B cell (primary cell): ENCODE results near the gene PTPN13. TPM values are rescaled to one million over a fixed set of nuclear protein-coding genes. Genes with fewer than 3 reads are reported as not detected.

Source experiments
- ATAC-seq: fragments of 200-7000 bp; cut with Tn5 transposase; one replicate; pipeline ENCODE4 v1.10.0; 2021; ENCODE audit warnings: low read depth, mild to moderate bottlenecking, moderate number of reproducible peaks, moderate library complexity
- CTCF ChIA-PET: fragments of 350-600 bp; sonication (Branson Sonifier 250); formaldehyde crosslinking; loops from one replicate; lab custom pipeline; 2021; ENCODE audit warnings: antibody characterized with exemption, inconsistent platforms; lab: Charles Lee
- POLR2A ChIA-PET: fragments of 350-600 bp; sonication (Branson Sonifier 250); formaldehyde crosslinking; loops from one replicate; lab custom pipeline; 2021; ENCODE audit warnings: antibody characterized with exemption; lab: Charles Lee
- DNase-seq: peaks from one replicate; pipeline ENCODE4 v3.0.0; 2013
- H2AFZ ChIP-seq: 2 replicates; pipeline ENCODE4 v1.6.1; 2012; ENCODE audit warnings: mild to moderate bottlenecking, low read depth, low read length; ENCODE audit not compliant: insufficient read depth, poor library complexity, severe bottlenecking
- H3K27ac ChIP-seq, 2 donors: 1 replicate in 1 of 2; 2 replicates in 1 of 2; pipeline ENCODE4 v1.5.1; 2012 to 2013; ENCODE audit warnings: low read length in 2 of 2, mild to moderate bottlenecking in 2 of 2, moderate library complexity in 1 of 2
- H3K27me3 ChIP-seq, 4 experiments: fragments of 200-600 bp in 1 of 4; sonication (generic) in 1 of 4; replicated peaks in 1 of 4; 1 replicate in 2 of 4; 2 replicates in 2 of 4; pipeline versions ENCODE4 v1.6.1 to v1.7.0; 2013 to 2016; ENCODE audit warnings: low read length in 3 of 4, mild to moderate bottlenecking in 2 of 4, mixed read lengths in 1 of 4, moderate library complexity in 1 of 4; ENCODE audit not compliant: insufficient read depth in 4 of 4, control insufficient read depth in 3 of 4; ENCODE audit errors: control extremely low read depth in 1 of 4
- H3K36me3 ChIP-seq, 2 experiments: replicated peaks in 1 of 2; 1 replicate in 1 of 2; 2 replicates in 1 of 2; pipeline versions ENCODE4 v1.6.1 to v1.7.1; 2013; ENCODE audit warnings: low read length in 1 of 2; ENCODE audit not compliant: insufficient read depth in 2 of 2, control insufficient read depth in 1 of 2; ENCODE audit errors: control extremely low read depth in 1 of 2, extremely low read depth in 1 of 2
- H3K4me1 ChIP-seq, 2 donors: fragments of 200-600 bp in 1 of 2; sonication (generic) in 1 of 2; 1 replicate in 1 of 2; 2 replicates in 1 of 2; pipeline versions ENCODE4 v1.5.1 to v1.6.1; 2013 to 2017; ENCODE audit warnings: low read length in 2 of 2; ENCODE audit not compliant: control insufficient read depth in 2 of 2, insufficient read depth in 2 of 2
- H3K4me2 ChIP-seq: replicated peaks from 2 replicates; pipeline ENCODE3; 2012; ENCODE audit warnings: mild to moderate bottlenecking, low read depth, low read length; ENCODE audit not compliant: poor library complexity, severe bottlenecking
- H3K4me3 ChIP-seq, 5 experiments: fragments of 200-600 bp in 1 of 5; sonication (generic) in 1 of 5; 1 replicate in 3 of 5; 2 replicates in 2 of 5; pipeline versions ENCODE4 v1.5.1 to v1.7.0; 2011 to 2016; ENCODE audit warnings: low read length in 4 of 5, mild to moderate bottlenecking in 4 of 5, low read depth in 2 of 5, control low read depth in 1 of 5, moderate library complexity in 1 of 5; ENCODE audit not compliant: insufficient read depth in 1 of 5; ENCODE audit errors: control extremely low read depth in 1 of 5, extremely low read depth in 1 of 5
- H3K79me2 ChIP-seq: fragments of 200-600 bp; sonication (generic); one replicate; pipeline ENCODE4 v1.6.0; 2016; ENCODE audit warnings: low read length; ENCODE audit not compliant: control insufficient read depth, insufficient read depth
- H3K9ac ChIP-seq: fragments of 200-600 bp; sonication (generic); 2 replicates; pipeline ENCODE4 v1.6.1; 2017; ENCODE audit warnings: mild to moderate bottlenecking, low read length, moderate library complexity
- H3K9me3 ChIP-seq, 3 donors: one replicate each; pipeline versions ENCODE4 v1.6.1 to v1.7.1; 2013; ENCODE audit warnings: low read length in 2 of 3; ENCODE audit not compliant: control insufficient read depth in 2 of 3, insufficient read depth in 1 of 3; ENCODE audit errors: control extremely low read depth in 1 of 3
- H4K20me1 ChIP-seq: 2 replicates; pipeline ENCODE4 v1.6.0; 2012; ENCODE audit warnings: mild to moderate bottlenecking, low read length; ENCODE audit not compliant: insufficient read depth, control insufficient read depth, poor library complexity, severe bottlenecking
- H3K27ac Mint-ChIP-seq: one replicate; pipeline ENCODE4 v1.8.0; 2021; ENCODE audit warnings: mixed read lengths
- H3K27me3 Mint-ChIP-seq: one replicate; pipeline ENCODE4 v1.8.0; 2021; ENCODE audit warnings: mixed read lengths
- H3K4me1 Mint-ChIP-seq: one replicate; pipeline ENCODE4 v1.8.0; 2021; ENCODE audit warnings: mixed read lengths
- H3K4me3 Mint-ChIP-seq: one replicate; pipeline ENCODE4 v1.8.0; 2021; ENCODE audit warnings: mixed read lengths
- H3K9me3 Mint-ChIP-seq: one replicate; pipeline ENCODE4 v1.8.0; 2022; ENCODE audit warnings: mixed read lengths; ENCODE audit not compliant: insufficient read depth
- EZH2 ChIP-seq: IDR thresholded peaks from 2 replicates; pipeline ENCODE4 v1.6.1; 2012; ENCODE audit warnings: borderline replicate concordance, low read depth, mild to moderate bottlenecking, moderate library complexity, low read length; ENCODE audit not compliant: insufficient read depth, poor library complexity, severe bottlenecking
- WGBS: methylation state at CpG from one replicate; pipeline ENCODE4 v1.1.5; 2013; ENCODE audit warnings: missing lambda C conversion rate; ENCODE audit not compliant: insufficient coverage; 5-methylcytosine and 5-hydroxymethylcytosine counted together
- intact Hi-C: fragments of 100-400 bp; cut with micrococcal nuclease; formaldehyde crosslinking; loops from one replicate; pipeline ENCODE4 v1.10.0; 2022
- polyA plus RNA-seq: library from polyadenylated mRNA; depleted of rRNA; stranded (reverse); fragments of >200 nt; gene quantifications from 2 replicates; pipeline ENCODE4 v1.2.3, GENCODE V29; 2012
- total RNA-seq, 2 donors: library from RNA; stranded (reverse); fragments of 120-200 nt in 1 of 2; gene quantifications; 1 replicate in 1 of 2; 2 replicates in 1 of 2; pipeline versions ENCODE4 v1.2.3 to v1.2.4, GENCODE V29; 2013 to 2022
- TF ChIP-seq, protein P1 (sequence below): fragments of 200-600 bp; IDR thresholded peaks from one replicate; pipeline ENCODE4 v1.8.0; 2022; ENCODE audit warnings: antibody characterized with exemption, mild to moderate bottlenecking

The PTPN13 gene
- total and polyA plus RNA-seq, 2 donors (not counting 1 experiment from before 2014, with no cell fraction given) = 0.91 TPM; not detected in 1

DNA sequence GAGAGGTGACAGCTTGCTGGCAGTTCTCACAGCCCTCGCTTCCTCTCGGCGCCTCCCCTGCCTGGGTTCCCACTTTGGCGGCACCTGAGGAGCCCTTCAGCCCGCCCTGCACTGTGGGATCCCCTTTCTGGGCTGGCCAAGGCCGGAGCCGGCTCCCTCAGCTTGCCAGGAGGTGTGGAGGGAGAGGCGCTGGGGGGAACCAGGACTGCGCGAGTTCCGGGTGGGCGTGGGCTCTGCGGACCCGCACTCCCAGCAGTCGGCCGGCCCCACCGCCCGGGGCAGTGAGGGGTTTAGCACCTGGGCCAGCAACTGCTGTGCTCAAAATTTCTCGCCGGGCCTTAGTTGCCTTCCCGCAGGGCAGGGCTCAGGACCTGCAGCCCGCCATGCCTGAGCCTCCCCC lies 47.0 kb upstream of the PTPN13 start:
- H3K9me3 Mint-ChIP-seq = no peaks in the 10 kb centered on the region
- Histone ChIP-seq H3K4me1 (no peaks in the 10 kb centered on the region), H3K9me3 (peaks cover 0 to 17% (median 0%) of the 10 kb centered on the region in 3 donors), H3K9ac (no peak overlapping the region), H3K27ac (no peak overlapping the region), H3K79me2 (no peaks in the 10 kb centered on the region), H3K4me2 (no peak overlapping the region), H3K36me3 (no peaks in the 10 kb centered on the region), H3K27me3 (peaks cover 0 to 6% (median 0%) of the 10 kb centered on the region in 4 experiments), H3K4me3 (no peak overlapping the region), H4K20me1 (no peaks in the 10 kb centered on the region), H2AFZ (no peak overlapping the region)
- no peak overlapping the region for H3K4me3 Mint-ChIP-seq
- WGBS = 95% methylated on average over 22 of the region's 22 CpGs
- ATAC-seq (no peak), DNase-seq (no peak)
- CTCF ChIA-PET = no interaction called here
- intact Hi-C loops = no loop called here
- no peak for TF ChIP-seq EZH2
- TF ChIP-seq, protein P1, sequence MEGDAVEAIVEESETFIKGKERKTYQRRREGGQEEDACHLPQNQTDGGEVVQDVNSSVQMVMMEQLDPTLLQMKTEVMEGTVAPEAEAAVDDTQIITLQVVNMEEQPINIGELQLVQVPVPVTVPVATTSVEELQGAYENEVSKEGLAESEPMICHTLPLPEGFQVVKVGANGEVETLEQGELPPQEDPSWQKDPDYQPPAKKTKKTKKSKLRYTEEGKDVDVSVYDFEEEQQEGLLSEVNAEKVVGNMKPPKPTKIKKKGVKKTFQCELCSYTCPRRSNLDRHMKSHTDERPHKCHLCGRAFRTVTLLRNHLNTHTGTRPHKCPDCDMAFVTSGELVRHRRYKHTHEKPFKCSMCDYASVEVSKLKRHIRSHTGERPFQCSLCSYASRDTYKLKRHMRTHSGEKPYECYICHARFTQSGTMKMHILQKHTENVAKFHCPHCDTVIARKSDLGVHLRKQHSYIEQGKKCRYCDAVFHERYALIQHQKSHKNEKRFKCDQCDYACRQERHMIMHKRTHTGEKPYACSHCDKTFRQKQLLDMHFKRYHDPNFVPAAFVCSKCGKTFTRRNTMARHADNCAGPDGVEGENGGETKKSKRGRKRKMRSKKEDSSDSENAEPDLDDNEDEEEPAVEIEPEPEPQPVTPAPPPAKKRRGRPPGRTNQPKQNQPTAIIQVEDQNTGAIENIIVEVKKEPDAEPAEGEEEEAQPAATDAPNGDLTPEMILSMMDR = no peak
- no peak overlapping the region for H3K27ac Mint-ChIP-seq
- no peaks in the 10 kb centered on the region for H3K4me1 Mint-ChIP-seq
- POLR2A ChIA-PET = no interaction called here
- H3K27me3 Mint-ChIP-seq = peaks cover 20% of the 10 kb centered on the region

DNA sequence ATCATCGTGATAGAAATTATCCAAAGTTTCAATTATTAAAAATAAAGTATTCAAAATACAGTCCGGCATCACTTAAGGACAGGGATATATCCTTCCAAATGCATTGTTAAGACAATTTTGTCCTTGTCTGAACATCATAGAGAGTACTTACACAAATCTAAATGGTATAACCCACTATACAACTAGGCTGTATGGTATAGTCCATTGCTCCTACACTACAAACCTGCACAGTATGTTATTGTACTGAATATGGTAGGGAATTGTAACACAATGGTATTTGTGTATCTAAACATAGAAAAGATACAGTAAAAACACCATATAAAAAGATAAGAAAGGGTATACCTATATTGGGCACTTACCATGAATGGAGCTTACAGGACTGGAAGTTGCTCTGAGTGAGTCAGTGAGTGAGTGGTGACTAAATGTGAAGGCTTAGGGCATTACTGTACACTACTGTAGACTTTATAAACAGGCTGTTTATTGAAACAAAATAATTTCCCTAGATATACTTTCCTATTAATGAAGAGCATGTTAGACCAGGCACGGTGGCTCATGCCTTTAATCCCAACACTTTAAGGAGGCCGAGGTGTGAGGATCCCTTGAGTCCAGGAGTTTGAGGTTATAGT lies 44.8 kb upstream of the PTPN13 start:
- Histone ChIP-seq H3K4me3 (no peak overlapping the region), H3K36me3 (no peaks in the 10 kb centered on the region), H3K4me1 (no peaks in the 10 kb centered on the region), H3K27me3 (peaks cover 0 to 3% (median 0%) of the 10 kb centered on the region in 4 experiments), H3K9ac (no peak overlapping the region), H3K9me3 (peaks cover 0 to 17% (median 0%) of the 10 kb centered on the region in 3 donors), H4K20me1 (no peaks in the 10 kb centered on the region), H2AFZ (no peak overlapping the region), H3K79me2 (no peaks in the 10 kb centered on the region), H3K4me2 (no peak overlapping the region), H3K27ac (no peak overlapping the region)
- Mint-ChIP-seq H3K27me3 (peaks cover 23% of the 10 kb centered on the region), H3K4me3 (no peak overlapping the region), H3K4me1 (no peaks in the 10 kb centered on the region), H3K9me3 (no peaks in the 10 kb centered on the region), H3K27ac (no peak overlapping the region)
- no peak for TF ChIP-seq EZH2
- TF ChIP-seq, protein P1 = no peak
- ChIA-PET POLR2A (no interaction called here), CTCF (no interaction called here)
- no CpG with 5 or more reads among the region's 4 CpGs for WGBS
- DNase-seq (no peak), ATAC-seq (no peak)
- intact Hi-C loops = no loop called here
